Measurements from ENCODE around the gene ADGRD1. TPM values are rescaled to one million over a fixed set of nuclear protein-coding genes. Genes with fewer than 3 reads are reported as not detected.
"Not testable (repeated sequence)": the region's sequence is repeated elsewhere in the genome, so short reads cannot be mapped to it uniquely, and the experiment has no call there.

The ADGRD1 gene
- total RNA-seq, 1 experiment from 2014 or later: 0.89 TPM

DNA sequence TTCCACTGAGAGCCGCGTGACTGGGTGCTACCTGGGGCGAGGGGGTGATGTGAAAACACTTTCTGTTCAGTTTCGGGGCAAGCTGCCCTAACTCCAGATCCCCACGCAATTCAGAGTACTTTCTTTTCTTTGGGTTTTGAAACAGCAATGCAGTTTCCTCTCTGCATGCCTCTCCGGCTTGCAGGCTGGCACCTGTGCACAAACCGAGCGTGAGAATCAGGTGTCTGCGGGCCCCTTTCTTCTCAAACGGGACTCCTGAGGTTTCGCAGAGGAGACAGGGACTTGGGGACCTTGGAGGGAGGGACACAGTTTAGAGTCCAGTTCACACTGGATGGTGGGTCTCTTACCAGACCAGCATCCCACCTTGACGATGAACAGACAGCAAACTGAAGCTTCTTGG, 118.2 kb downstream of the ADGRD1 start:
- DNase-seq, H3K4me3 ChIP-seq, H3K27me3 ChIP-seq, H3K9me3 ChIP-seq, H3K36me3 ChIP-seq: not testable (repeated sequence)

- Histone ChIP-seq H3K9me3 (no peaks in the 10 kb centered on the region), H3K4me3 (no peak overlapping the region), H3K36me3 (no peaks in the 10 kb centered on the region), H3K27me3 (no peaks in the 10 kb centered on the region)
- DNase-seq: no peak
Observed at GRCh38 chr12:131072451-131073230, 118.9 kb downstream of the ADGRD1 start.

GRCh38 chr12:131074221-131075083, 120.7 kb downstream of the ADGRD1 start:
- no peaks in the 10 kb centered on the region for H3K9me3 ChIP-seq
- H3K27me3 ChIP-seq: 0 out of 2 replicates have a peak, but pooled peaks cover 2% of the 10 kb centered on the region
- H3K36me3 ChIP-seq: no peaks in the 10 kb centered on the region
- no peak for DNase-seq
- H3K4me3 ChIP-seq: no peak overlapping the region

- Histone ChIP-seq H3K36me3 (no peaks in the 10 kb centered on the region), H3K4me3 (no peak overlapping the region), H3K27me3 (0 out of 2 replicates have a peak, but pooled peaks cover 2% of the 10 kb centered on the region), H3K9me3 (no peaks in the 10 kb centered on the region)
- DNase-seq: no peak
Observed at GRCh38 chr12:131075194-131075593, 121.5 kb downstream of the ADGRD1 start.

DNA sequence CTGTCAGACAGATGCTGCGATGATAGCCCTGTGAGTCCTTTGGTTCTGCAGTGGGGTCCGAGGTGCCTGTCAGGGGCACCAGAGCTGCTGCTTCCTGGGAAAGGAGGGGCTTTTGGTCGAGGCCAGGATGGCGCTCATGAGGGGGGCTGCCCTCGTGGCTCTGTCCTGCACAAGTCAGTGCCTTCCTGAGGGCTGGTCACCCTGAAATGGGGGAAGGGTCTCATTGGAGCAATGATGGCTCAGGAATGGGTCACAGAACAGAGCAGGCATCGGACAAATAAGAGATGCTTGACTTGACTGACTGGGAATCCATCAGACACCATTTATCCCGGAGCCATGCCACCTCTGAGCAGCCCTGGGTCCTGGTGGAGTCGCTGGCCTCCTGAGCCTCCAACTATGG, 121.9 kb downstream of the ADGRD1 start:
- Histone ChIP-seq H3K9me3 (no peaks in the 10 kb centered on the region), H3K4me3 (no peak overlapping the region), H3K36me3 (no peaks in the 10 kb centered on the region), H3K27me3 (0 out of 2 replicates have a peak, but pooled peaks cover 2% of the 10 kb centered on the region)
- DNase-seq: no peak

- H3K4me3 ChIP-seq: no peak overlapping the region
- DNase-seq: no peak
- H3K9me3 ChIP-seq: no peaks in the 10 kb centered on the region
- 0 out of 2 replicates have a peak, but pooled peaks cover 2% of the 10 kb centered on the region for H3K27me3 ChIP-seq
- H3K36me3 ChIP-seq: no peaks in the 10 kb centered on the region
Observed at GRCh38 chr12:131076296-131076695, 122.6 kb downstream of the ADGRD1 start.

- H3K9me3 ChIP-seq: no peaks in the 10 kb centered on the region
- no peak overlapping the region for H3K4me3 ChIP-seq
- H3K36me3 ChIP-seq: no peaks in the 10 kb centered on the region
- 0 out of 2 replicates have a peak, but pooled peaks cover 2% of the 10 kb centered on the region for H3K27me3 ChIP-seq
- no peak for DNase-seq
Observed at GRCh38 chr12:131076791-131077747, 123.4 kb downstream of the ADGRD1 start.

GRCh38 chr12:131077931-131078391, 124.3 kb downstream of the ADGRD1 start:
- Histone ChIP-seq H3K4me3 (no peak overlapping the region), H3K36me3 (no peaks in the 10 kb centered on the region), H3K27me3 (0 out of 2 replicates have a peak, but pooled peaks cover 2% of the 10 kb centered on the region), H3K9me3 (no peaks in the 10 kb centered on the region)
- no peak for DNase-seq

DNA sequence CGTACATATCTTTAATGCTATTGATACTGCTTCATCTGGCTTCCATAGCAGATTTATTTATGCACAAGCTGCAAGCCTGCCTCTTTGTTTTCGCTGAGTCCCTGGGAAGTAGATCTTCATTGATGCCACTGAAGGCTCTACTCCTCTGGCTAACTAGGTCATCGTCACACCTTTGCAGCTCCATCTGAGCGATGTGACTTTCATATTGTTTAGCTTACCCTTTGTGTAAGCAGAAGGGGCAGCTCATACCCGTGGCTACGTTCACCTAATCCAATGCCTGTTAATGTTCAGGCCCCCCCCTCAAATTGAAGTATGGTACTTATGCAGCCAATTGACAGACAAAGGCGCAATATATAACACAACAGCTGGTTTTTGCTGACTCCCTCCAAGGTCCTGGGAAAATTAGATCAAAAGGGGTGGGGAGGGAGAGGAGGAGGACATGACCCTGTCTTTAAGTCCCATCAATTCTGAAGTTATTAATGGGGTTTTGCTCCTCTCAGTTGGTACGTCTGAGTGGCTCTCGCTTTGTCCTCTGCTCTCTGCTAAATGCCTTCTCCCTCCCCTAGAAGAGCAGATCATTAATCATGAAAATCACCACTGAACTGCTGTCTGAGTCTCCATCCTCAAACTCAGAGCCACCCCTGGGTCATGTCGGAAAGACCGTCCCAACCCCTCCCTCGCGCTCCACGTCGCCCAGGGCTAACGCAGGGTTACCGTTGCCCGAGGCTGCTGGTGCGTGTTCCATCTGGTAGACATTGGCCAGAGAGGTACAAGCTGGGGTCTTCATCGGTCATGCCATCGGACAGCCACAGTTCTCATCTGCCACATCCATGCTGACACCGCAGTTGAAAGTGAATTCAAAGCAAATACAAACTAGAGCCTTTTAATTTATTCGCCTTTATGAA, 128.8 kb downstream of the ADGRD1 start:
- Histone ChIP-seq H3K4me3 (no peak overlapping the region), H3K36me3 (no peaks in the 10 kb centered on the region), H3K9me3 (no peaks in the 10 kb centered on the region), H3K27me3 (0 out of 2 replicates have a peak, but pooled peaks cover 2% of the 10 kb centered on the region)
- no peak for DNase-seq

DNA sequence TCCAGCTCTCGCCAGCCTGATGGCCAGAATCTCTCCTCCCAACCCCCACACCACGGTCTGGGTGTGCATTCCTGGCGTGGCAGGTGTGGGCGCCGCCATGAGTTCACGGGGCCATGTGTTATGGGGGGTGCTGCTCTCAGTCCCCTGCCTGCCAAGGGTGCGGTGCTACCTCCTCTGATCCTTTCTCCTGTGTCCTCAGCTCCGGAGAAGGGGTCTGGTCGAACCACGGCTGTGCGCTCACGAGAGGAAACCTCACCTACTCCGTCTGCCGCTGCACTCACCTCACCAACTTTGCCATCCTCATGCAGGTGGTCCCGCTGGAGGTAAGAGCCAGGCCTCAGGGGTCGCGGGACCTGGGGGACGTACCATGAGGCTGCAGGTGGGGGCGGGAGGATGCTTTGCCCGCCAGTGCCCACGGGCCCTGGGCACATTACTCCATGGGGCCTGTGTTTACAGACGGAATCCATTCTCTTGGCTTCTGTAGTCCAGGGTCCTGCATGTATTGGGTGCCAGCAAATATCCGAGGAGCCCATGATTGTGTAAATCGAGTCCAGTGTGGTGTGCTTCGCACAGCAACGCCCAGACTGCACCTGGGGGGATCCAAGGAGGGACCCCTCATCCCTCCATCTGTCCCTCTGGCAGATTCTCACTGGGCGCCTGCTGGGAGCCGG, 130.8 kb downstream of the ADGRD1 start:
- H3K36me3 ChIP-seq: no peaks in the 10 kb centered on the region
- no peaks in the 10 kb centered on the region for H3K27me3 ChIP-seq
- DNase-seq: no peak
- H3K4me3 ChIP-seq: no peak overlapping the region
- H3K9me3 ChIP-seq: no peaks in the 10 kb centered on the region

GRCh38 chr12:131085125-131085815, 131.6 kb downstream of the ADGRD1 start:
- no peak overlapping the region for H3K4me3 ChIP-seq
- H3K27me3 ChIP-seq: no peaks in the 10 kb centered on the region
- no peaks in the 10 kb centered on the region for H3K36me3 ChIP-seq
- no peaks in the 10 kb centered on the region for H3K9me3 ChIP-seq
- no peak for DNase-seq

DNA sequence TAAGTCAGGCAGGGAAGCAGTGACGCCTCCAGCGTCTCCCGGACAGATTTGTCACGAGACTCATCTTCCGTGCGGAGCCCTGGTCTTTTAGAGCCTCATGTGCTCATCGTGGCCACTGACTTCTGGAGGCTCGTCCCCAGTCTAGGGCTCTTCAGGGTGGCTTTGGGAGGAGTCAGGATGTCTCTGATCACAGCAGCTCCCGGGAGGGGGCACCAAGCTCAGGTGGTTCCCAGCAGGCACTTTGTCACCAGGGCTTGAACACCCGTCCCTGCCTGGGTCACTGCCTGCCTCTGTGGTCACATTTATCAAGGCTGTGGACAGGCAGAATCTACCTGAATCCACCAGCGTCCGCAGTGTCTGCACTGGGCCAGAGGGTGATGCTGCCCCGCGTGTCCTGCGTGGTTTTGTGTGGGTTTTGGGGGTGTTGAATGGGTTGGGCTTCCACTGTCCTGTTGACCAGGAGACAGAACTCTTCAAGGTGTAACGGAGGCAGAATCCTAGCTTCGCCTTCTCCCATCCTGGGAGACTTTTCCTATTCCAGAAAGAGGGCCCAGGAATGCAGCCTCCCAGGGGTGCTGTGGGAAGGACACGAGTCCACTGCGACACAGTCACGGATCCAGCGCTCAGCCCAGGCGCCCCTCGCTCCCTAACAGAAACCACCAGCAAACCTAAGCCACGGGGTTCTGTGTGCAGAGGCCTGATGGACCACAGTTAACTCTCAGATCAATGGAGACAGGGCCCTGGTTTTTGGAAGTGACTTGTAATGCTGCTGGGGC, 132.3 kb downstream of the ADGRD1 start:
- H3K27me3 ChIP-seq: no peaks in the 10 kb centered on the region
- no peak for DNase-seq
- no peaks in the 10 kb centered on the region for H3K36me3 ChIP-seq
- H3K4me3 ChIP-seq: no peak overlapping the region
- H3K9me3 ChIP-seq: no peaks in the 10 kb centered on the region

GRCh38 chr12:131087302-131087818, 133.7 kb downstream of the ADGRD1 start:
- H3K27me3 ChIP-seq: no peaks in the 10 kb centered on the region
- H3K9me3 ChIP-seq: no peaks in the 10 kb centered on the region
- no peaks in the 10 kb centered on the region for H3K36me3 ChIP-seq
- no peak overlapping the region for H3K4me3 ChIP-seq
- no peak for DNase-seq
